HG02870 (cell line): ENCODE results near the gene A1CF.

Source experiments
- ATAC-seq: cut with Tn5 transposase; IDR thresholded peaks from one replicate; pipeline ENCODE4 v1.9.1; 2021; ENCODE audit warnings: mild to moderate bottlenecking, moderate library complexity; ENCODE audit not compliant: unreplicated experiment

A1CF gene

DNA sequence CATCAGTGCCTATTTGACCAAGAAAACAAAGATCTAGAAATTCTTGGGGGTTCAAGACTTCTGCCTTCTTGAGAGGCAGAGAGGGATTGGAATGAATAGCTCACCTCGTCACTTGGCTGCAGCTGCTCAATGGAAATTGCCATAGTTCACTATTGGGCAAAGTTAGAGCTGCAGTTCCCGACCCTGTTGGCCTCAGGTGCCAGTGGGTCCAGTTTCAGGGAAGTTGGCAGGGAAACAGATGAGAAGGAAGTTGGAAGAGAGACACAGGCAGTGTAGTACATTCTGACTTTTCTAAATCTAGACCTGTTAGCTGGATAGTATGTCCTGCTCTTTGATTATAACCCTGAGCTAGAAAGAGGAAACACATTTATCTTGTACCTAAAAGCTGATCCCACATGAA, 19.1 kb downstream of the A1CF start:
- ATAC-seq, result no peak

DNA sequence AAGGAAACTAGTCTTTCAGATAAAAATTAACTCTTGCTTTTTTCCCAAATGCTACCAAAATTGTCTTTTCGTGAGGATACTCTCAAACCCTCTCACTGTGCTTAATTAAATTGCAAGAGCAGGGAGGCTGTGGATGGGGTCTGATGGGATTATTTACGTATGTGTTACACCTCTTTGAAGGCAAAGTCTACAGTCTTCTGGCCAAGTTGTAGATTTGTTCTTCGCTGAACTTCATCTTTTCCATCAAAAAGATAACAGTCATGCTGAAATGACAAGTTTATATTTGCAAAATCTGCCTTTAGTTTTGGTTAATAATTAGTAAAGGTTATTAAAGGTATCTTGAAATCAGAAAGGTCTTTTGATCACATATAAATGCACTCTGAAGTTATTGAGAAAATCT, 22.7 kb downstream of the A1CF start:
- ATAC-seq, result no peak

DNA sequence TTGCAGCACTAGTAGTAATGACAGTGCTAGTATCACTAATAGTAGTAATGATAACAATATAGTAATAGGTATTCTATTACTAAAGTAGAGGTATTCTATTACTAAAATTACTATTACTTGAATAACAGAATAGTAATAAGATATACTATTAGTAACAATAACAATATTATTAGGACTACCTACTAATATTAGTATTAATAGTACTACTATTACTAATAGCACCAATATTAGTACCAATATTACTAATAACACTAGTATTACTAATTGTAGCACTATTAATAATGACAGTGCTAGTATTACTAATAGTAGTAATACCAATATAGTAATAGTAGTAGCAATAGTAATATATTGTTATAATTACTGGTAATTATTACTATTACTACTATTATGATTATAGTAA, 24.1 kb downstream of the A1CF start:
- no peak for ATAC-seq

DNA sequence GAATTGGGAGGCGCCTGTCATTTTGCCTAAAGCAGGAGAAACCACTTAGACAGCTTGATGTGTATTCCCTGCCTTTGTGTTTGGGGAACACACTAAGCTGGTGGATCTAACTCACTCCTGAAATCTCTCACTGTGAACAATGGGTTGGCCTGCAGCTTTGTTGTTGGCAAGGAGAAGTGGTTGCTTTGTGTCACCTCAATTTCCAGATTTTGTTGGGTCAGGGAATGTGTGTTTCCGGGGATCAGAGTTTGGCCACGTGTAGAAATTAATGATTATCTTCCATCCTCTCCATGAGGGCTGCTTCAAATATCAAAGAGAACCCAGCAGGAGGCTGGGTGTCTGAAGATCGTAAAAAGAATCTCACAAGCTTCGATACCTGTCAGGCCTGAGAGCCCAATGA, 27.8 kb downstream of the A1CF start:
- no peak for ATAC-seq

DNA sequence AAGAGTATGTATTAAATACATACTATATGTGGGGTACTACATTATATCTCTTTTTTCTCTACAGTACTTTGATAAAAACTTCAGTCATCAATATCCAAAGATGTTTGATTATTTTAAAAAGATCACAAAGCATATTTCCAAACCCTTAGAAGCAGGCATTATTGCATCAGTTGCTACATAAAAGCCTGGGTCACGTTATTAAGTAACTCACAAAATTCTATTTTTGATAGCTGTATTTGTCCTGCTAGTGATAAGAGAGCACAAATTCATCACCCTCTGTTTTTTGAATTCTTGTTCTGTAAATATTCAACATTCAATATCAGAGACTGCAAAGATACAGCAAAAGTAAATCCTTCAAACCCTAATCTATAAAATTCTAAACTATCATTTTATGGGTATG, 30.0 kb downstream of the A1CF start:
- ATAC-seq, result no peak

DNA sequence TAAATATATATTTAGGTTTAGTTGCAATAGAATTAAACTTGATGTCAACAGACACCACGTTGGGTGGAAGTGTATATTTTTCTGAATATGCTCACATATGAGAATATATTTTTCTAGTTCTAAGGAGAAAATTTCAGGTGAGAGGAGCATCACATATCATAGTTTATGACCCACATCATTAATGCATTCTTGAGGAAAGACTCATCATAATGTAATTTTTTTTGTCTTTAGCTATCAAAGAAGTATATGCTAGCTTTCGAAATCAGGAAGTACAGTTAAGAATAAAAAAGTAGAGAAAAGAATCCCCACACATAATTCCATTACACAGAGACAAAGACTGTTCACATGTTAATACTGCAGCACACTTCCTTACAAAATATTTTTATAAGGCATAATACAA, 30.4 kb downstream of the A1CF start:
- no peak for ATAC-seq

DNA sequence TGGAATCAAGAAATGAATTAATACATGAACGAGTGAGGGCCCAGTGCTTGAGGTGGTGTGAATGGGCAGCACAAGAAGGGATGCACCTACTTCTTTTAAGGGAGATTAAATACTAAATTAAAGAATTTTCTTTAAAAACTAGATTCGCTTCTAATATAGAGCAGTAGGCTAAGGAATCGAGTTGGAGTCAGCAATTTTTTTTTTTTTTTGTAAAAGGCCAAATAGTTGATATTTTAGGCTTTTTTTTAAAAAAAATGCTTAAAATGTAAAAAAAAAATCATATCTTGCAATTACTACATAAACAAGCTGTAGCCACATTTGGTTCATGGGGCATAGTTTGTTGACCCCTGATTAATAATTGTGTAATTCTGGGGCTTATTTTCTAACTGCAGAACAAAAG, 31.9 kb downstream of the A1CF start:
- ATAC-seq, result no peak

DNA sequence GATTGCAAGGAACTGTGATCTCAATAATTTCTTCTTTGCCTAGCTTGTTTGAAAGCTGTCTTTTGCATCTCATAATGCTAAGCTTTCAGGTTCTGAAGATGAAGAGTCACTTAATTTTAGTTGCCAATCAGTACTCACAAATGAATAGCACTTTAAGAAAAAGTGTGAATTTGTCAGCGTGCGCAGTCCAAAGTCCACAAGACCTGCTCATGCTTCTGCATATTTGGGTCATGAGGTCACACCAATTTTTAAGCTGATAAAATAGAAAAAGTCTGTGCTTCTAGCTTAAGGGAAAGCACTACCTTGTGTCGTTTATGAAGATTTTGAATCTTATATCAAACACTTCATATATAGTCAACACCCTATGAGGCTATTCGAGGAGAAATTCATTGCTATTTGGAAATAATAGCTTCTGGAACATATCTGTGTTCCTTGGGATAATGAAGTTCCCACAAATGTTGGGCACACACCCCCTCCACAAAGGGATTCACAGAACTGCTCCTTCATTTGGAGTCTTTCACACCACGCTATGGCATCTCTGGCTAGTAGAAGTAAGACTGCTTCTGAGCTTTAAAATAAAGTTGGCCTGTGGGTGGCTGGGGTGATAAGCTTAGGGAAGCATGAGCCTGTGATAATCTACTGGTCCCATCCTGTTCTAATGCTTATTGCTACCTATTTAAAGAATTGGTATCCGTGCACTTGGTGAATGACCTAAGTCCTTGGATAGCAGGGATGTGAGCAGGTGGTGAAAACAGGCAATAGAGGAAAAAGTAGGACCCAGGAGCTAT, 33.3 kb downstream of the A1CF start:
- no peak for ATAC-seq

DNA sequence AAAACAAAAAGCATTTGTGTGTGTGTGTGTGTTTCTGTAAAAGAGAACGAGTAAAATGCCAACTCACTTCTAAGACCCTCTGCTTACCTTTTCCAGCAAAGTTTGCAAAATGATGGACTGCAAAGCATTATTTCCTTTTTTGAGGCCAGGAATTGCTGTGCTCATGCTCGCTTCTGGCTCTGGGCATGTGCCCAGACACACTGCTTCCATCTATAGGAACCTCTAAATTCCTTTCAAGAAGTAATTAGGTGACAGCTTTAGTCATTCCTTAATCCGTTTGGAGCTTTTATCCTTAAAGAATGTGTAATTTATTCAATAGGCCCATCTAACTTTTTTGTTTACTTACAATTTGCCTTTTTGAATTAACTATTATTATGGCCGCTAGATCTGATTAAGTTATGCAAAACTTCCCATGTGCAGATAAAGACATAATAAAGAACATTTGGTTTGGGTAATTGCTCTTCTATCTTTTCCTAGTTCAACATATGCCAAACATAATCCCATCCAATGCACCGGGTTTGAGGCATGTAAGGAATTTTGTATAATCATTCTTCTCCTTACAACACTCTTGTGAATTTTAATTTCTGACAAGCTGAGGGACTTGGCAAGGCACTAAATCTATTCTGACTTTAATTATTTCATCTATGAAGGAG, 34.7 kb downstream of the A1CF start:
- no peak for ATAC-seq

DNA sequence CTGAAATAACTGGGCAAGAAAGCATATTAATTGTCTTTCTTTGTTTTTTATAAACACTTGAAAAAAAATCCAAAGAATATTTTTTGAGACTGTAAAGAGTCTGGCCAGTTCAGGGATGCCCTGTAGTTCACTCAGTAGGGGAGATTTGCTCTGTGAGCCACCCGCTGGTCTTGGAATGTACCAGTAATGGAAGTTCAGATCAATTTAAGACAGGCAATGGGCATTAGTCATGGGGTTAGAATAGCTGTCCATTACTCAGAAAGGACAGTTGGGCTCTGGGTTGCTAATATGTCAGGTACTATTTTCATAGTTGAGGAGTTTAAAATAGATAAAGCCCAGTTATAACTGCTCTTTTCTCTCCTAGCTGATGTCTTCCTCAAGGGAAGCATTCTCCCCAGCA, 38.7 kb downstream of the A1CF start:
- no peak for ATAC-seq

DNA sequence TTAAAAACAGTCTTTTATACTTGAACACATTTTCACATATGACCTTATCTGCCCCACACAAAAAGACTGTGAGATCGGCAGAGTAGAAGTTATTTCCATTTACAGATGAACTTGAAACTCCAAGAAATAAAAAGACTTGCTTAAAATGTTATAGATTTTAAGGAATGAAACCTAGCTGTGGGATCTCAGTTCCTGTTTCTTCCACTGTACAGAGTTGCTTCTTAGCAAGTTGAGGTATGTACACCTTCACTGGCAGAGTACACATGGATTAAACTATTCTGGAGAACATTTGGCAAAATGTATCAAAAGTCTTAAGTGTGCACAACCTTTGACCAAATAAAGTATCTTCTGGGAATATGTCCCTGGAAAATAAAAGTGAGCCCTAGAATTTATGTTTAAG, 48.3 kb downstream of the A1CF start:
- no peak for ATAC-seq

DNA sequence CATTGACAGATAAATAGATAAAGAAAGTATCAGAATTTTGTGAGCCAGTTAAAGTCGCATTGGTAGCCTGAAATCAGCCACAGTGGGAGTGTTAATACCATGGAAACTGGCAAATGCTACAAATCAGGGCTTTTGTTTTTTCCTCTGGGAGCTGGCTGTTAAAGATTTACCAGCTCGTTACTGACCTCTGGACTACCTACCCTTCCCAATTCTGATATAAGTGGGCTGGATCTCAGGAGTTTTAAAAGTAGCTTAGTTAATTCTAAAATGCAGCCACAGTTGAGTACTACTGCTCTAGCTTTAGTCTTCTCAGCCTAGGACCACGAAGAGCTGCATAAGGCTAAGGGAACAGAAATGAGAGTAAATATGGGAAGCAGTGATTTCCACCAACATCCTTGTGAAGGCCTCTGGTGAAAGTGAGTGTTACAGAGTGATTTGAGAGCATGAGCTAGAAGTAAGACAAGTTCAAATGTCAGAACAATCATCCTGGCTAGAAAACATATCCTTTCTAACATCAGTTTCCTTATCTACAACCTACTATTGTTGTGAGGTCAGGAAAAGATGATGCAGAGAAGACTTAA, 53.2 kb downstream of the A1CF start:
- no peak for ATAC-seq

DNA sequence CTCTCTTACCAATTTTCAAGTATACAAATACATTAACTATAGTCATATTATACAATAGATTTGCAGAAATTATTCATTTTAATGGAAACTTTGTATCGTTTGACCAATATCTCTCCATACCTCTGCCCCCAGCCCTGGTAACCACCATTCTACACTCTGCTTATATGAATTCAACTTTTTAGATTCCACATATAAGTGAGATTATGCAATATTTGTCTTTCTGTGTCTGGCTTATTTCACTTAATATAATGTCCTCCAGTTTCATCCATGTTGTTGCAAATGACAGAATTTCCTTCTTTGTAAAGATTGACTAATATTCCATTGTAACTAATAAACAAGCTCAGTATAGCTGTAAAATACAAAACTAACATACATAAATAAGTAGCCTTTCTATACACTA, 55.4 kb downstream of the A1CF start:
- ATAC-seq, result no peak

DNA sequence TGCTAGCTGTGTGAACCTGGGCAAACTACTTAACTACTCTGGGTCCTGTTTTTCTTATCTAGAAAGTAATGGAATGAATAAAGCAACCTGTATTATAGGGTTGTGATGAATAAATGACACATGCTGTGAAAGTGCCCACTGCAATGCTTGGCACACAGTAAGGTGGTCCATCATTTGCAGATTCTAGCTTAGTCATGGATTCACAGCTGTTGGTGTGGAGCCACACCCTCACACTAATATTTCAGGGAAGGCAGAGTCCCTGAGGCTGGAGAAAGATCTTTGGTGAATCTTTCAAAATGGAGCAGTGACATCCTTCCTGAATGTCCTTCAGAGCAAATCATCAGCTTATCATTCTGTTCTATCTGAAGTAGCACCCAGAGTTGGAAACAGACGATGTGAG, 60.6 kb downstream of the A1CF start:
- no peak for ATAC-seq

DNA sequence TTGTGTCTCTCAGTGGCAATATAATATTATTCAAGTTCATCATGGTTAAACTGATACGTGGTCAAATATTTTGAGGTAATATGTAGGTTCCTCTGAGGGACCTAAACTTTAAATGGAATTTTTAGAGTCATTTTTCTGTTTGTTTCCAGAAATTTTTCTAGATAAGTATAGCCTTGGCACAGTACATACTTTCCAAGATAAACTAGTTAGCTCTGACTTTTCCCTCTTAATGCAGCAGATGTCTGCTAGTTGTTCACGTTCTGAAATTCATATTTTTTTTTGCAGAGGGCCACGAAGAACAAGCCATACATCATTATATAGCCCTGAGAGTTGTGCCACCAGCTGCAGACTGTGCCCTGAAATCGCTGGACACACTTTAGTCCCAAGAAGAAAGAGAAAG, 61.6 kb downstream of the A1CF start:
- no peak for ATAC-seq

DNA sequence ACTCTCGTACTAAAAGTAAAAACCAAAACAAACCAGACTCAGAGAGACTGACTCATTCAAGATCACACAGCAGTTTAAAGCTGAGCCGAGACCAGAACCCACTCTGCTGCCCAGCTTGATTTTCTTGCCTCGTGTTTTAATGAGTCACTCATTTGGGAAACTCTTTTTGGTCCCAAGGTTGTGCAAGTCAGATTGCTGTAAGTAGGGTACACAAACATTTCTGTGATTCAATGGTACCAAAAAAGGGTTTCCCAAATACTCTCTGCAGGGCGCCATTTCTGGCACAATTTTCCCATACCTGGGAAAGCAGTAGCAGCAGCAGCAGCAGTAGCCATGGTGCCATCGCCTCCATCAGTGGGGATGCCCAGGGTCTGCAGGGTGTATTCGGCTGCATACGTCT, 75.8 kb downstream of the A1CF start:
- ATAC-seq, result no peak

DNA sequence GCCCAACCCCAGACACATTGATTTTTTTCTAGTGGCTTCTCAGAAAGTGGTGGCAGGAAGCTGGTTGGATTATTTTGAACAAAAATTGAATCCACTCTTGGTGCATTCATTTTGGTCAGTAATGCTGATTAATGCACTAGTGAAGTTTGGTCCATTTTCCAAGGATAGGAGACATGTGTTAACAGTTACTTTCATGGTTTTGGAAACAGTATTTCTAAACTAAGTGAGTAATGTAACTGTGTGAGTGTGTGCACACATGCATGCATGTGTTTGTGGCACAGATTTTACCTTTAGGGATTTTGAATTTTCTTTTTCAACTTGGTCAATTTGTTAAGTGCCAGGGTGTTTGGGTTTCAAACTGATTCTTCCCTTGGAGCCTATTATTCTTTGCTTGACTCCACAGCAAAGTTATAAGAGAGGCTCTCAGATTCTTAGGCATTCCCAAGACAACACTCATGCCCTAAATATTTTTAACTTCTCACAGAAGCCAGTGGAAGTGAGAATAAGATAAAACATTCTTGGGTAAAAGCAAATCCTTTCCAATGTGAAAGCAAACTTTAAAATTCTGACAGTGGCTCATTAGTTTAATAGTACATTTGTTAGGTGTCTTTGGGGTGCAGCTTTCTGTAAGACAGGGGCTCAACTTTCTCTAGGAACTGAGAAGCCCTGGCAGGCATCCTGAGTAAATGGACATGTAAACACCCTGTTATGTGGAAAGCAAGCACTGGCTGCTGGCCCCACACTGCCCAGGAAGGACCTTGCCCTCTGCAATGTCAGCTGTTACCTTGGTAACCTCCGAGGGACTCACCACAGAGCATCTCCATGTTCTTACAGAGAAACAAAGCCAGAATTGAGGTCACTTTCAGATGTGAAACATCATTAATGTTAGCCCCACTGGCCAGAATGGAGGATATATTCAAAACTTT, 77.3 kb downstream of the A1CF start:
- no peak for ATAC-seq

DNA sequence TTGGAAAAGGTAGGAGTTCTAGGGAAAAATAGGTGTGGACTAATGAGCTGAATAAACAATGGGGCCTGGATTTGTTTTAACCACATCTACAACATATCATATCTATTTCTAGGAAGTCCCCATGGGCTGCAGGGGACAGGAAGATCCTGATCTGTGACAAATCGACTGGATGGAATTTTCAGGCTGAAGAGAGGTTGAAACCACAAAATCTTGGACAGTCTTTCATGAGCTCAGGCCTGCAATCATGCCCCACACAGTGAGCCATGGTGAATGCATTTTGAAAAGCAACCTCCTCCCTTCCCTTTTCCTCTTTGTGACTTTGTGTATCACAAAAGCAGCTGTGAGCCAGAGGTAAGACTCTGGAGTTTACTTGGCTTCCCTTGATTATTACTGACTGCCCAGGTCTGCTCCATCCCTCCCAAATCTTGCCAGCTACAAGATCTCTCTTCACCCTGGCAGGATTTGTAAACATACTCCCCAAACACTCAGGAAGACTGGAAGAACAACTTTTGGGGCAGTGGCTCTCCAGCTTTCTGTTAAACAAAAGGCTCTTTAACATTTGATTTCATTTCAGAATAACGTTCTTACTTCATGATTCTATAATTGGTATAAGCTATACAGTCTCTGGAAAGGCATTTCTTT, 79.3 kb downstream of the A1CF start:
- ATAC-seq, result no peak

DNA sequence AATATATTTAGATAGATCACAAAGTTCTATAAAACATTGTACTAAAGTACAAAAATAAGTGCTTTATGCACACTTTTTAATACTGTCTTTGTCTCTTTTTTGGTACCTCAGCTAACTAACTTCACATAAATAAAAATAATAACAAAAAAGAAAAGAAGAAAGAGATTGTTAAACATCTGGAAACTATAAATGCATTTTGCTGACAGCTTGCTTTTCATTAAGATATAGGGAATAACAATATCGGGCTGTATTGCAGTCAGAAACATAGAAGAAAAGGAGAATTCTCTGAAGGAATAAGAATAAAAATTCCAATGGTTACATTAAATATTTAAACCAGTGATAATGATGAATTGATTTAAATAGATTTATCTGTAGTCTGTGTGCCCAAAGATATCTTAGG, 85.8 kb downstream of the A1CF start:
- ATAC-seq, result no peak

DNA sequence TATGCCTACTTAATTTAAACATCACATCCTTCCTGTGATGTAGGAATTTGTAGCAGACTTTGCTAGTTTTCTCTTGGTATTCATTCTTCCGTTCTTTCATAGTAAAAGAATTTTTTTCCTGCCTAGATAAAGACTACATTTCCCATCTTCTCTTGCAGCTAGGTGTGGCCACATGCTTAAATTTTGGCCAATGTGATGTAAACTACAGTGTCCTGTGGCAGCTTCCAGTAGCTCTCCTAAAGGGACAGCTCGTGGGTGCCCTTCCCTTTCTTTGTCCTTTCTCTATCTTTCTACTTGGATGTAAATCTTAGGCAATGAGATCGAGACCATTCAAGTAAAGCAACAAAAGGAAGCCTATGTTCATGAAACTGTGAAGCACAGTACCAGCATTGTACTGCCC, 87.1 kb downstream of the A1CF start:
- no peak for ATAC-seq

DNA sequence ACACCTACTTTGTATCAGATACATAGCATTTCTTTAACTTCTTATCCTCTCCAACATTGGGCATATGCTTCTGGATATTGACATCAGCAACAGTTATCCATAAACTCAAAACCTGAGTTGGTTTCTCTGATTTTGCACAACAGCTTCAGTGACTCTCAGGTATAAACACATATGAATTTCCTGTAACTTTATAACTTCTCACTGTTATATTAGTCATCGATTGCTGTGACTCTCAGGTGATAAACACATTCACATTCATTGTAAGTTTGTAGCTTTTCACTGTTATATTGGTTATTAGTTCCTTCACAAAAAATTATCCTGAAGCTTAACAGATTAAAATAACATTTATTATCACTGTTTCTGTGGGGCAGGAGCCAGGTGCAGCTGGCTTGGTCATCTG, 88.7 kb downstream of the A1CF start:
- no peak for ATAC-seq
